ENCODE measurements around the gene EEFSEC.
A peak's percentile ranks its signal among the peaks of the same experiment; 100 is the strongest.

Gene EEFSEC

DNA sequence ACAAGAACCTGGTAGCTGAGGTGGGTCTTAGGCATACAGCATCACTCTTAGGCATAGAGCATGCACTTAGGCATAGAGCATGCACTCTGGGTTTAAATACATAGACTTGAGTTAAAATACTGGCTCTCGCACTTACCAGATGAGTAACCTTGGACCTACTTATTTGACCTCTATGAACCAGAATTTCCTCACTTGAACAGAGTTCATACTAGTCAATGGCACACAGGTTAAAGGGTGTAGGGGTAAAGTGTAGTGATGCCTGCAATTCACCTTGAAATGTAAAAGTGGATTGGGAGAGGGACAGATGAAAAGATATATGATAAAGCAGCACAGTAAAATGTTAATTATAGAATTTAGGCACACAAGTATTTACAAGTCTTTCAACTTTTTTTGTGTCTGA is 31.3 kb upstream of the EEFSEC start:
- DNase-seq (ENCODE audit: low read depth): no peak
- H3K4me3 ChIP-seq (ENCODE audit: low read depth, low read length): peak overlapping the region; percentile 97
- TF ChIP-seq POLR2A (IDR thresholded peaks at IDR 0.05; ENCODE audit: extremely low read depth, insufficient read length) (no peak), MYC (IDR thresholded peaks at IDR 0.05; ENCODE audit: low read depth, low read length) (no peak)
- TF ChIP-seq, protein P1, sequence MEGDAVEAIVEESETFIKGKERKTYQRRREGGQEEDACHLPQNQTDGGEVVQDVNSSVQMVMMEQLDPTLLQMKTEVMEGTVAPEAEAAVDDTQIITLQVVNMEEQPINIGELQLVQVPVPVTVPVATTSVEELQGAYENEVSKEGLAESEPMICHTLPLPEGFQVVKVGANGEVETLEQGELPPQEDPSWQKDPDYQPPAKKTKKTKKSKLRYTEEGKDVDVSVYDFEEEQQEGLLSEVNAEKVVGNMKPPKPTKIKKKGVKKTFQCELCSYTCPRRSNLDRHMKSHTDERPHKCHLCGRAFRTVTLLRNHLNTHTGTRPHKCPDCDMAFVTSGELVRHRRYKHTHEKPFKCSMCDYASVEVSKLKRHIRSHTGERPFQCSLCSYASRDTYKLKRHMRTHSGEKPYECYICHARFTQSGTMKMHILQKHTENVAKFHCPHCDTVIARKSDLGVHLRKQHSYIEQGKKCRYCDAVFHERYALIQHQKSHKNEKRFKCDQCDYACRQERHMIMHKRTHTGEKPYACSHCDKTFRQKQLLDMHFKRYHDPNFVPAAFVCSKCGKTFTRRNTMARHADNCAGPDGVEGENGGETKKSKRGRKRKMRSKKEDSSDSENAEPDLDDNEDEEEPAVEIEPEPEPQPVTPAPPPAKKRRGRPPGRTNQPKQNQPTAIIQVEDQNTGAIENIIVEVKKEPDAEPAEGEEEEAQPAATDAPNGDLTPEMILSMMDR (IDR thresholded peaks at IDR 0.05; ENCODE audit: low read depth, low read length): no peak
- TF ChIP-seq, protein P2, sequence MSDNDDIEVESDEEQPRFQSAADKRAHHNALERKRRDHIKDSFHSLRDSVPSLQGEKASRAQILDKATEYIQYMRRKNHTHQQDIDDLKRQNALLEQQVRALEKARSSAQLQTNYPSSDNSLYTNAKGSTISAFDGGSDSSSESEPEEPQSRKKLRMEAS (IDR thresholded peaks at IDR 0.05; ENCODE audit: low read depth, low read length): no peak

DNA sequence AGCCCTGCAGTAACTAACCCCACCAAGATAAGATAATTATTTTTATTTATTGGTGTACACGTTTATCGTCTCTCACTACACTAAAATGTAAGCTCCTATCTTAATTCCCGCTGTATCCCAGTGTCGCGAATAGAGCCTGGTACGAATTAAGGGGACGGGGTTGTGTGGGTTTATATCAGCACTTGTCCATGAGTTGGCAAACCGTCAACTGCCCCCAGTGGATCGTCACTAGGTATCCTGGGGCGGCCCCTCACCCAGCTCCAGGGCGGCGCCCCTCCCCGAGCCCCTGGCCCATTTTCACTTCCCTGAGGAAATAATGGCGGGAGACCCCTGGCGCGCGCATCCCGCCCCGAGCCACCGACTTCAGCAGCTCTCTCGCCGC is 30.1 kb upstream of the EEFSEC start:
- DNase-seq (ENCODE audit: low read depth): no peak
- H3K4me3 ChIP-seq (ENCODE audit: low read depth, low read length): peak overlapping the region; percentile 97
- TF ChIP-seq MYC (IDR thresholded peaks at IDR 0.05; ENCODE audit: low read depth, low read length) (no peak), POLR2A (IDR thresholded peaks at IDR 0.05; ENCODE audit: extremely low read depth, insufficient read length) (no peak)
- TF ChIP-seq, protein P1 (IDR thresholded peaks at IDR 0.05; ENCODE audit: low read depth, low read length): no peak
- TF ChIP-seq, protein P2 (IDR thresholded peaks at IDR 0.05; ENCODE audit: low read depth, low read length): no peak

DNA sequence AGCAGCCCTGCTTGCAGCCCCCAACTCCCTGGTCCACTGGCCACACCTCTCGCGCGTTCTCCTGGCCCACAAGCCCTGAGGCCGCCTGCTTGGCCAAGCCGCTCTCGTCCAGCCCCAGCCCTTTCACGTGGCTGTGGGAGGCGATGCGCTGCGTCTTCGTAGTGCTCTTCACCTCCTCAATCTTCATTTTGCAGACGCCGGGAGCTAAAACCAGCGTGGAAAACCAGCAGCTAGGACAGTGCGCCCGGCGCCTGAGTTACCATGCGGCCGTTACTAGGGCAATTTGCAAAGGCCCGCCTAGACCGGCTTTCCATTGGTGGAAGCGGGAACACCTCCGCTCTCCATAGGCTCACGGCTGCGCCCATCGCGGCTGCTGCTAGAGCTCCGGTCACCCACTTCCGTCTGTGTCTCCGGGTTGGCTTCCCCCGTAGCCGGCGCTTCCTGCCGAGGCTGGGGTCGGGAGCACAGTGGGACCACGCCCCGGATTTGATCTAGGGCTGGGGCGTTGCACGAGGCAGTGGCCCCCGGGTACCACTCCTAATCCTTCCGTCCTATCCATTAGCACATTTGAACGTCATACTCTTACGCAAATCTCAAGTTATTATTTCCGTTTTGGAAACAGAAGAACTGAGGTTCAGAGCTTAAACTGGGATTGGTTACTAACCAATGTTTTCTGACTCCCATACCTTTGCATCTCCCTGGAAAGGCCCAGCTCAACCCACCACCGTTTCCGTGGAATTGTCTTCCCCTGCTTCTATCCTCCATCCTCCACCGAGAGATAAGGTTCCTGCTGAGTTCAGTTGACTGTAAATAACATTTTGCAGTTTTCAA is 29.5 kb upstream of the EEFSEC start, which contains the start of gene RUVBL1:
Gene RUVBL1, minus strand, starts transcription at position 275 of the 831 bp plus-strand sequence. Its CDS starts 88 bp downstream, at position 187.
- peak within 1 kb of the TSS; percentile 97 for H3K4me3 ChIP-seq (ENCODE audit: low read depth, low read length)
- TF ChIP-seq MYC (IDR thresholded peaks at IDR 0.05; ENCODE audit: low read depth, low read length) (peak; percentile 96), POLR2A (IDR thresholded peaks at IDR 0.05; ENCODE audit: extremely low read depth, insufficient read length) (peak; percentile 39)
- TF ChIP-seq, protein P1 (IDR thresholded peaks at IDR 0.05; ENCODE audit: low read depth, low read length): no peak
- TF ChIP-seq, protein P2 (IDR thresholded peaks at IDR 0.05; ENCODE audit: low read depth, low read length): peak; percentile 89

DNA sequence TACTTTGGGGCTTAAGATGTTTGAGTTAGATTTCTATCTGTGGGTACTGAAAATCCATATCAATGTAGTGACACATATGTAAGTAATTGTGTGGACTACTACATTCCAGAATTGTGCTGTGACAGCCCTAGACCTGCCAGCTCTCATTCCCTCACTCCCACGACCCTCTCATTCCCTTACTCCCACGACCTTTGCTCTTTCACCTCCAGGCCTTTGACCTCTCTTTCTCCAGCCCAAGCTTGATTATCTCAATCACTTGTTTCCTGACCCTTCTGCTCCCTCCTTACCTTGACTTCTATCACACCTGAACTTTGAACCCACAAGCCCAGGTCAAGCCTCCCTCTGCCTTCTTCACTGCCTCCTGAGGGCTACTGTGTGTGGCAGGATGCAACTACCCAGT is 26.0 kb upstream of the EEFSEC start:
- no peak for DNase-seq (ENCODE audit: low read depth)
- no peak overlapping the region for H3K4me3 ChIP-seq (ENCODE audit: low read depth, low read length)
- TF ChIP-seq POLR2A (IDR thresholded peaks at IDR 0.05; ENCODE audit: extremely low read depth, insufficient read length): no peak
- TF ChIP-seq MYC (IDR thresholded peaks at IDR 0.05; ENCODE audit: low read depth, low read length): no peak
- TF ChIP-seq, protein P2 (IDR thresholded peaks at IDR 0.05; ENCODE audit: low read depth, low read length): no peak

More for the DNA sequence above, 29.5 kb upstream of the EEFSEC start, which contains the start of gene RUVBL1:
- DNase-seq (ENCODE audit: low read depth): peak; percentile 99

DNA sequence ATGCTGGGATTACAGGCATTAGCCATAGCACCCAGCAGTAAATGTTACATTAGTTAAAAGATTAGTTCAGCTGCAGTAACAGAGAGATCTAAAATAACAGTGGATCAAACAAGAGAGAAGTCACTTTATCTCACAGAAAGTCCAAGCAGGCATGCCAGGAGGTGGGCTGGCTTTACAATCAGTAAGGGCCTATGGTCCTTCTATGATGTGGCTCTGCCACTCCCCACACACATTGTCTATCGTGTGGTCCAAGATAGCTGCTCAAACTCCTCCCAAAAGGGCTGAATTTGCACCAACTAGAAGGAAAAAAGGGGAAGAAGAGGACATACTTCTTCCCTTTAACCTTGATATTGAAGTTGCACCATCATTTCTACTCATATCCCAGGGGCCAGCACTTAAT is 25.0 kb upstream of the EEFSEC start:
- no peak for TF ChIP-seq MYC (IDR thresholded peaks at IDR 0.05; ENCODE audit: low read depth, low read length)
- TF ChIP-seq, protein P2 (IDR thresholded peaks at IDR 0.05; ENCODE audit: low read depth, low read length): no peak
- TF ChIP-seq, protein P1 (IDR thresholded peaks at IDR 0.05; ENCODE audit: low read depth, low read length): no peak
- no peak for TF ChIP-seq POLR2A (IDR thresholded peaks at IDR 0.05; ENCODE audit: extremely low read depth, insufficient read length)
- peak; percentile 31 for DNase-seq (ENCODE audit: low read depth)
- H3K4me3 ChIP-seq (ENCODE audit: low read depth, low read length): no peak overlapping the region

All from NB4 (cell line).